ENCODE results near the gene DACT3.

Gene DACT3

DNA sequence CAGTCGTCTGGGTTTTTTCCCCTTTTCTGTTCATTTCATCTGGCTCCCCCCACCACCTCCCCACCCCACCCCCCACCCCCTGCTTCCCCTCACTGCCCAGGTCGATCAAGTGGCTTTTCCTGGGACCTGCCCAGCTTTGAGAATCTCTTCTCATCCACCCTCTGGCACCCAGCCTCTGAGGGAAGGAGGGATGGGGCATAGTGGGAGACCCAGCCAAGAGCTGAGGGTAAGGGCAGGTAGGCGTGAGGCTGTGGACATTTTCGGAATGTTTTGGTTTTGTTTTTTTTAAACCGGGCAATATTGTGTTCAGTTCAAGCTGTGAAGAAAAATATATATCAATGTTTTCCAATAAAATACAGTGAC, 50.6 kb downstream of the DACT3 start:
- DNase-seq: no peak

DNA sequence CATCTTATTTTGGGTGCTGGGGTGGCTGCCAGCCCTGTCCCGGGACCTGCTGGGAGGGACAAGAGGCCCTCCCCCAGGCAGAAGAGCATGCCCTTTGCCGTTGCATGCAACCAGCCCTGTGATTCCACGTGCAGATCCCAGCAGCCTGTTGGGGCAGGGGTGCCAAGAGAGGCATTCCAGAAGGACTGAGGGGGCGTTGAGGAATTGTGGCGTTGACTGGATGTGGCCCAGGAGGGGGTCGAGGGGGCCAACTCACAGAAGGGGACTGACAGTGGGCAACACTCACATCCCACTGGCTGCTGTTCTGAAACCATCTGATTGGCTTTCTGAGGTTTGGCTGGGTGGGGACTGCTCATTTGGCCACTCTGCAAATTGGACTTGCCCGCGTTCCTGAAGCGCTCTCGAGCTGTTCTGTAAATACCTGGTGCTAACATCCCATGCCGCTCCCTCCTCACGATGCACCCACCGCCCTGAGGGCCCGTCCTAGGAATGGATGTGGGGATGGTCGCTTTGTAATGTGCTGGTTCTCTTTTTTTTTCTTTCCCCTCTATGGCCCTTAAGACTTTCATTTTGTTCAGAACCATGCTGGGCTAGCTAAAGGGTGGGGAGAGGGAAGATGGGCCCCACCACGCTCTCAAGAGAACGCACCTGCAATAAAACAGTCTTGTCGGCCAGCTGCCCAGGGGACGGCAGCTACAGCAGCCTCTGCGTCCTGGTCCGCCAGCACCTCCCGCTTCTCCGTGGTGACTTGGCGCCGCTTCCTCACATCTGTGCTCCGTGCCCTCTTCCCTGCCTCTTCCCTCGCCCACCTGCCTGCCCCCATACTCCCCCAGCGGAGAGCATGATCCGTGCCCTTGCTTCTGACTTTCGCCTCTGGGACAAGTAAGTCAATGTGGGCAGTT, 51.2 kb downstream of the DACT3 start:
- DNase-seq: no peak

DNA sequence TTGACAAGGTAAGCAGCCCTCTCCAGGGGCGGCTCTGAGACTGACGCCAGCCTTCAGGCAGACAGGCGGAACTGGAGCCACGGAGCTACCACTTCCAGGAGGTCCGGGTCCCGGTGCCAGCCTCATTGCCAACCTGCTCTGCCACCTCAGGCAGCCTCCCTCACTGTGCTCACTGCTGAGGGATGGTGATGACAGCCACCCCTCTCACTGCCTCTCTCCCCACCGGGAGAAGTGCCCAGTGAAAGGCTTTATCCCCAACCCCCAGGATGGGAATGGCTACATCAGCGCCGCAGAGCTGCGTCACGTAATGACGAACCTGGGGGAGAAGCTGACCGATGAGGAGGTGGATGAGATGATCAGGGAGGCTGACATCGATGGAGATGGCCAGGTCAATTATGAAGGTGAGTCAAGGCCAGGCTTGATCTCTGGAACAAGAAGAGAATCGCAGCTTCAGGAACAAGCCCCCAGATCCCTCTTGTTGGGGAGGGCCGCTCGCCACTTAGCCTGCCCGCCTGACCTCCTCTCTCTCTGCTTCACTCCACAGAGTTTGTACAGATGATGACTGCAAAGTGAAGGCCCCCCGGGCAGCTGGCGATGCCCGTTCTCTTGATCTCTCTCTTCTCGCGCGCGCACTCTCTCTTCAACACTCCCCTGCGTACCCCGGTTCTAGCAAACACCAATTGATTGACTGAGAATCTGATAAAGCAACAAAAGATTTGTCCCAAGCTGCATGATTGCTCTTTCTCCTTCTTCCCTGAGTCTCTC, 52.2 kb downstream of the DACT3 start:
- DNase-seq: no peak

DNA sequence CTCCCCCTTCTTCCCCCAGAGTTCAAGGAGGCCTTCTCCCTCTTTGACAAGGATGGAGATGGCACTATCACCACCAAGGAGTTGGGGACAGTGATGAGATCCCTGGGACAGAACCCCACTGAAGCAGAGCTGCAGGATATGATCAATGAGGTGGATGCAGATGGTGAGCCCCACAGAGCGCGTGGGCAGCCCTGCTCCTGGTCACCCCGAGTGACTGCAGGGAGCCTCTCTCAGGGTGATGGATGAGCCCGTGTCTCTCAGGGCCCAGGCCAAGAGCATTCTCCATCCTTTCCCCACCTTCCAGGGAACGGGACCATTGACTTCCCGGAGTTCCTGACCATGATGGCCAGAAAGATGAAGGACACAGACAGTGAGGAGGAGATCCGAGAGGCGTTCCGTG, 52.8 kb downstream of the DACT3 start:
- DNase-seq: no peak

DNA sequence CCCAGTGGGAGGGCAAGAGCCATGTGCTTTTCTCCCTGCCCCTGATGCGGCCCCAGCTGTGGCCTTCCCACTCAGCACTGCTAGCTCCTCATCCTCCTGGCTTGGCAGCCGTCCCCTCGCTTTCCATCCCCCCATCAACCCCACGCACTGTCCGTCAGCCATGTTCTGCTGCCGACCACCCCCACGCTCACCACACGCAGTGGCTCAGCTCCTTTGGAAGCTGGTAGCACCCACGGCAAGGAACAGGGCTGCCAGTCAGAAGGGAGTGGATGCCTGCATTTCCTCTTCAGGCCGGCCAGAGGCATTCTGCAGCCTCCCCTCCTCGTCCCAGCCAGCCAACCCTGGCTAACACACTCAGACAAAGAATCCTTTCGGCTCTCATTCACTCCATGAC, 53.5 kb downstream of the DACT3 start:
- no peak for DNase-seq

DNA sequence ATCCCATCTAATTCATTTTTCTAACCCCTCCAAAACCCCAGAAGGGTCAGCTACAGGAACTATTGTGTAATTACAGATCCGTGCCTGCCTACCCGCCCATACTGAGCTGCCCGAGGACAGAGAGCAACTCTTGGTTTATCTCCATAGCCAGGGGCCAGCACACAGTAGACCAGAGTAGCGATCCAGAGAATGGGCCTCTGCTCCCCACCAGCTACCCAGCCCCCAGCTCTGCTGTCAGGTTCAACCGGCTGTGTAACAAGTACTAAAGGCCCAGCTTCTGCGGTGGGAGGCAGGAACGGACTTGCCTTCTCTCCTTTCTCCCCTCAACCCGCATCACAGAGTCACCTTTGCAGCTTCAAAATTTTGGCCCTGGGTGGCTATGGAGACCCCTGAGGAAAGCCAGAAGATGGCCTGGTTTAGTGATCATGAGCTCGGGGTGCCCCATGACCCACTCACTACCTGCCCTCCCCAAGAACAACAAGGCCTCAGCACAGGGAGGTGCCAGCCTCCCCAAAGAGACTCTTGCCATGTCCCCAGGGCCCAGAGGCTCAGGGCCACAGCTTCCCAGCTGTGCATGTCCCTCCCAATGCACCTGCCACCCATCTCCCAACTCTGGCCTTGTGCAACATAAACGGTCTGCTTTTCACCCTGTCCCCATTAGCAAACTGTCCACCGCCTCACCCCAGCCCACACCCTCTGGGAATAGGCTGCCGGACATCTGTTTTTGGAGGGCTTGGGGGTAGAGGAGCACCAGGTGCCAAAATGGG, 54.1 kb downstream of the DACT3 start:
- no peak for DNase-seq

DNA sequence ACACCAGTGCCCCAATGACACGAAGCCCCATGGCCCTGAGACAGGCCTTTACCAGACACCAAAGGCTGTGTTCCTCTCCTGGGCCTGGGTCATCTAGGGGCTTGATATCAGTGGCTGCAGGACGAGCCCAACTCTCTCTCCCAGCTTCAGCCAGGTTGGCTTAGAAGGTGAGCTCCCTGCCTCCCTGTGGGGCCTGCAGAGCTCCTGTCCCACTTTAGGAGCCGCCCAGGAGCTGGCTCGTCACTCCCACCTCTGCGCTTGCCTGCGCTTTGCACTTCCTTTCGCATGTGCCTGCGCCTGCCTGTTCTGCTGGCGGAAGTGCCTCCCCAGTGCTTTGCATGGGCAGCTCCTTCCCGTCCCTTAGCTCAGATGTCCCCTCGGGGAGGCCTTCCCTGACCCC, 55.0 kb downstream of the DACT3 start:
- DNase-seq: no peak

DNA sequence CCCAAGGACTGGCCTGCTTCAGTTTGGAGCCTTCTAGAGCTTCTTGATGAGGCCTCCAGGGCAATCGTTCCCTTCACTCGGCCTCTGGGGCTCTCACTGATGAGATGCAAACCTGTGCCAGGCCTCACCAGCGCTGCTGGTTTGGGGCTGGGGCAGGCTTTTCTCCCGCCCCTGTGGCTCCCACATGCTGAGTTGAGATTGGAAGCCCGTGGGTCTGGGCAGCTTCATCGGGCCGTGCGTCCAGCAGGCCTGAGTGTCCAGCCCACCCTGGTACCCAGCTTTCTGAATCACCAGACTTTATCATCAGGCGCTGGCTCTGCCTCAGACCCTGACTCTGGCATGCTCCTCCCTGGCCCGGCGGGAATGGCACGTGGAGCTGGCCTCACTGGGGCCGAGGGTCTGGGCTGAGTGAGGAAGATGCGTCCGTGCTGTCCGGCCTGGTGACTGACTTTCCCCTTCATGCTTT, 55.6 kb downstream of the DACT3 start:
- DNase-seq: no peak

DNA sequence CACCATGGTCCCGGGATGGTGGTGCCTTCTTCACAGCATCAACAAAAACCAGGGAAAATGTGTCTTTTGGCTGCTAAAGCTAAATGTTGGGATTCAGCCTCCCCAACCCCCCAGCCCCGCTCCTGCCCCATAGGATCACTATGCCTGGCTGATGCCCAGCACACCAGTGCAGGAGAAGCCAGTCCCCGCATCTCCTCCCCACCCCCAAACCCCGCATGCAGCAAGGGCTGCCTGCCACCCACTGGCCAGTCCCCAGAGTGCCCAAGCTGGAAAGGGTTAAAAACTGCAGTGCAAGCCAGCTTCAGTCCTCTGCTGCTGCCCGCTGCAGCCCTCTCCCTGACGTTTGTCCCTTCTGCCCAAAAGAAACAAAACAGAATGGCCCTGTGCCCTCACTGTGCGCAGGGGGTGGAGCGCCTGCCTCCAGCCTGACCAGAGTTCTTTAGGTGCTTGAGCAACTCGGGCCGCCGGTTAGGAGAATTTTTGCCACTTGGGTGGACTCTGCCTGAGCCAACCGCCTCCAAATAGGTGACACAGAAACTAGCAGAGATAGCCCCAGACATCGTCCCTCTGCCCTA, 56.1 kb downstream of the DACT3 start:
- DNase-seq: no peak

DNA sequence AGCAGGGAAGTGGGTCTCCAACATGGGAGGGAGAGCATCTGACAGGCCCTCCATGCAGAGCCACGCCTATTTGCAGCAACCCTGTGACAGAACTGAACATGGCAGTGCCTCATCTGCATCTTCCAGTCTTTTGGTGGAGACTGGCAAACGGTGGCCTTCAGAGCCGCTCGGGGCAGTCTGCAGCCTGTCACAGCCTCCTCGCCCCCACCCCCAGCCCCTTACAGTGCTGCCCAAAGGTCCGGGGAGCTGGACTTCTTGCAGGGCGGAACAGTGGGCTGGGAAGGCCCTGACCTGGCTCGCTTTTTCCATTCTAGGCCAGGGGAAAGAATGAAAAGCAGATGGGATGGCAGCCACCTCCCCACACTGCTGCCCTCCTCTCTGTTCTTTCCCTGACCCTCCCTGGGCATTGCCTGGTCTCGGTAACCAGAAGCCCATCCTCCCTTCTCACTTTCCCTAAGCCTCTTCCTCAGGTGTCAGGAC, 57.2 kb downstream of the DACT3 start:
- DNase-seq: no peak

DNA sequence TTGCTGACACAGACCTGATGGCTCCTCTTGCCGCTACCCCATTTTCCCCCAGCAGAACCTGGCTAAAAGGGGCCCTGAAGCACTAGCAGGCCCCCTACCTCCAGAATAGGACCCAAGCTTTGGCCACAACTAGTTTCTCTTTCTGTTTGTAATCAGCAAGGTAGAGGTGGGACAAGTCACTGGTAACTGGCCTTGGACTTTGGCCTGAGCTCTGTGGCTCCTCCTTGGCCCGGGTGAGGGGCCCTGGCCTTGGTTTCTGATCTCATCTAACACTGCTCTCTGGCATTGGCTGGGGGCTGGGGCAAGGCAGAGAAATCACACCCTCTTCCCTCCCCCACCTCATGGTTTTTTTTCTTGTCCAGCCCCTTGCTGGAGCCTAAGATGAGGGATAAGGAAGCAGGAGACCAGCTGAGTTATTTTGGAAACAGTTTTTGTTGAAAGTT, 57.8 kb downstream of the DACT3 start:
- no peak for DNase-seq

DNA sequence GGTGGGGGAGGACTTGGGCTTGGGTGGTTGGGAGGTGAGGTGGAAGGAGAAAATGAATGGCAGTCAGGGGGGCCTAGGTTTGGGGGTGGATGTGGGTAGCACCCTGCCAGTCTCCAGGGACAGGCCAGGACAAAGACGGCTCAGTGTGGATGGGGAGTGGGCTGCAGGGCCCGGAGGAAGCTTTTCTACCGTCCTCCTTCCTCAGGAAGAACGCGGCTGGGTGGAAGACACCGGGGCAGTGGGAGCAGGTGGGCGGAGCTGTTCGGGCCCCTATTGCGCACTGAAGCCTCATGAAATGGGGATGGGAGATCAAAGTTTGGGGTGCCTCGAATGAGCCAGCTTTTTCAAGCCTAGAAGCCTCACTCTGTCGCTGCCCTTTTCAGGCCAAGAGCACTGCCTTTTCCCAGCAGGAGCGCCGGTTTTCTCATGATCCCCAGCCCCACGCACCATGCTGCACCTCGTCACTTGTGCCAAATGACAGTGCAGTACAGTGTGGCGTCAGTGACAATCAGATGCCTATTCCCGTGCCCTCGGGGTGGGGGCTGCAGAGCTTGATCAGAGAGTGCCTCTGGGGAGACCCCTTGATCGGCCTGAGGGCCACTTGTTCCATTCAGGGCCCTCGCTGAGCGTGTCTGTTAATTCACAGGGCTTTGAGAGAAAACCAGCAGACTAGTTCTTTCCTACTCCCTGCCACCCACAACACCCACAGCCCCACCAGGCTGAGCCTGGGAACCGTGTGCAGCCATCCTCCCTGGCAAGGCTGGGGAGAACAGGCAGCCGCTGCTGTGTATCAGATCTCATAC, 58.4 kb downstream of the DACT3 start:
- no peak for DNase-seq

DNA sequence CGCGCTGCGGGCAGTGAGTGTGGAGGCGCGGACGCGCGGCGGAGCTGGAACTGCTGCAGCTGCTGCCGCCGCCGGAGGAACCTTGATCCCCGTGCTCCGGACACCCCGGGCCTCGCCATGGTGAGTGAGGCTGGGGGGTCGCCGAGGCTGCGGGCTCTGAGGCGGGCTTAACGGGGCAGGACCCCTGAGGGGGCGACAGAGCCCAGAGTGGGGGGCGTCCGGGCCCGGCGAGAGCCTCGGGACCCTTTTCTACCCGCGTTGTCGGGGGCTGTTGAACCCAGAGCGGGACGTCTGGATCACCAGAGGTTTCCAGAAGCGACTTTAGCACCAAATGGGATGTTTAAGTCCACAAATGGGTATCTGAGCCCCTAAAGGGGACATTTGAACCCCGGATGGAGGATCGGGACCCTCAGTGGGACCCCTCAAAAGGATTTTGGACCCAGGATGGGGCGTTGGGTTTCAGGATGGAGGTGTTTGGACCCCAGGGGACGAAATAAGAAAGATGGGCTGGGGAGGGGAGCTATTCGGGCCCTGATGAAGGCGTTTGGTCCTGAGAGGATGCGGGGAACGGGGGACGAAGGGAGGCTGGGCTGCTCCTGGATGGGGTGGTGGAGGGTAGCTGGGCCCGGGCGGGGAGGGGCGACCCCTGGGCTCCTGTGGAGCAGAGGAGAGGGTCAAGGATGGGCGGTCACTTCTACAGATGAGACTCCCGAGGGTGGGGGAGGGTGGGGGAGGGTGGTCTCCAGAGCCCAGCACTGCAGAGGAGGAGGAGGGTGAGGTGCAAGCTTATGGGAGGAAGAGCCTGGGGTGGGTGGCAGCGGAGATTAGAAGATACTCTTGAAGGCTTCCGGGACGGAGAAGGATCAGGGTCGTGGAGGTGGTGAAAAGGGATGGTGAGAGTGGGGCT, 59.4 kb downstream of the DACT3 start, which contains the start of gene CALM3:
TSS of gene CALM3 (plus strand) at position 13 of the 907 bp plus-strand sequence. CDS start at position 118, 105 bp downstream.
- no peak for DNase-seq

DNA sequence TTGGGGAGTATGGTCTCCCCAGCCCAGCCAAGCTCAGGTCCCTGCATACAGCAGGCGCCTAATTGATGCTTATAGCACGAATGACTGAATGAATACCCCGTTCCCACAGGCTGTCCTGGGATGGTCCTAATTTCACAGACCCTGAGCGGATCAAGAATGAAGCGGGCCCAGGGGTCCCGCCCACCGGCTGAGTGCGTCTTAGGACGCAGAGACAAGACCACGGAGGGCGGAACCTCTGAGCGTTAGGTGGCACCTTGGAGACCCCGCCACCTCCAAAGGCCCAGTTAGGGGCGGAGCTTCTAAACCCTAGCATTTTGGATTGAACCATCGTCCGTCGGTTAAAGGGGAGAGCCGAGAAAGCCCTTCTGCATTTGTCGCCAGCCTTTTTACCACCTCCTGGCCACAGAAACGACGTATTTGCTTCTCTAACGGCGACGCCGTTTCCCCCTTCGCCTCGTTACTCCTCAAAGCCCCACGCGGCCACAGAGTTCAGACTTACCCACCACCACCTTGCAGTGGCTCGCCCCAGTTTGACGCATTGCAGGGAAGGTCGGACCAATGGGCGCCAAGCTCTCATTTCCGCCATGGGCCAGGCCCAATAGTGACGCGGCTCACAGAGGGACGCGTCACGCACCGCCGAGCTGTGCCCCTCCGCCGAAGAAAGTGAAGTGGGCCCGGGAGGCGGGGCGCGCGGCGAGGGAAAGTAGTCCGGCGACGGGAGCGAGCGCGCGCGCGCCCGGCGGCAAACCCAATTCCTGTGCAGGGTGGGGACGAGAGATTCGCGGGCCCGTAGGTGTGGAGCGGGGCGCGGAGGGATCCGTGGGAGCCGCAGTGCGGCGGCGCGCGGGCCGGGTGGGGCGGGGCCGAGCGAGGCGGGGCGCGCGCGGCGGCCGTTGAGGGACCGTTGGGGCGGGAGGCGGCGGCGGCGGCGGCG, 60.3 kb downstream of the DACT3 start:
- peak; percentile 96 for DNase-seq

DNA sequence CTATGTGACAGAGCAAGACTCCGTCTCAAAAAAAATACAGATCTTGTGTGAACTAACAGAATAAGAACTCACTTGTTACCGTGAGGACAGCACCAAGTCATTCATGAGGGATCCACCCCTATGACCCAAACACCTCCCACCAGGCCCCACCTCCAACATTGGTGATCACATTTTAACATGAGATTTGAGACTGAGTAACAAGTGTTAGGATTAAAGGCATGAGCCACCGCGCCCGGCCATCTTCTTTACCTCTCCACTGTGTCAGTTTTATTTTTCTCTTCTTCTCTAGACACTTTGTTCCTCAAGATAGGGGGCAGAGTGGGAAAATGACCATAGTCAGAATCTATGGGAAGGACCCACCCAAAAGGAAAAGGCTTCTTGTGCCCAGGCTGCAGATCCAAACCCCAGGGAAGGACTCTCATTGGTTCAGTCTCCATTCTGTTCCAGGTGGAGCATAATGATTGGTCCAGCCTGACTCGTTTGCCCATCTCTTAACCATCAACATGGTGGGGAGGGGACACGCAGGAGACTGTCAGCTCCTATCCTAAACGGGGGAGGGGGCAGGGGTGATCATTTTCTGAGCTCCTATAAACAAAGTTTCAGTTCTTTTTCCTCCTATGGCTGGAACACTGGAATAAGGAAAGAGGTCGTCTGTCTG, 61.1 kb downstream of the DACT3 start:
- DNase-seq: no peak

DNA sequence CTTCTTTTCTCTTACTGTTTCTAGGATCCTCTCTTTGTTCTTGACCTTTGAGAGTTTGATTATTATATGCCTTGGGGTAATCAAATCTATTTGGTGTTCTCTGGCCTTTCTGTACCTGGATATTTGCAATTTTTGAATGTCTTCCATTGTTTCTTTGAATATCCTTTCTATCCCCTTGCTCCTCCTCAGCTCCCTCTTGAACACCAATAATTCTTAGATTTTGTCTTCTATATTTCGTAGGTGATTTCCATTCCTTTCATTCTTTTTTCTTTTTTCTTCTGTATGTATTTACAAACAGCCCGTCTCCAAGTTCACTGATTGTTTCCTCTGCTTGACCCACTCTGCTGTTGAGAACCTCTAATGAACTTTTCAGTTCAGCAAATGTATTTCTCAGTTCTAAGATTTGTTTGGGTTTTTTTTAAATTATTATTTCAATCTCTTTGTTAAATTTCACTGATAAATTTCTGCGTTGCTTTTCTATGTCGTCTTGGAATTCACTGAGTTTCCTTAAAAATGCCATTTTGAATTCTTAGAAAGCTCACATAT, 62.5 kb downstream of the DACT3 start:
- DNase-seq: no peak
